ENCODE results near the gene HLA-DMA.

Gene HLA-DMA

DNA sequence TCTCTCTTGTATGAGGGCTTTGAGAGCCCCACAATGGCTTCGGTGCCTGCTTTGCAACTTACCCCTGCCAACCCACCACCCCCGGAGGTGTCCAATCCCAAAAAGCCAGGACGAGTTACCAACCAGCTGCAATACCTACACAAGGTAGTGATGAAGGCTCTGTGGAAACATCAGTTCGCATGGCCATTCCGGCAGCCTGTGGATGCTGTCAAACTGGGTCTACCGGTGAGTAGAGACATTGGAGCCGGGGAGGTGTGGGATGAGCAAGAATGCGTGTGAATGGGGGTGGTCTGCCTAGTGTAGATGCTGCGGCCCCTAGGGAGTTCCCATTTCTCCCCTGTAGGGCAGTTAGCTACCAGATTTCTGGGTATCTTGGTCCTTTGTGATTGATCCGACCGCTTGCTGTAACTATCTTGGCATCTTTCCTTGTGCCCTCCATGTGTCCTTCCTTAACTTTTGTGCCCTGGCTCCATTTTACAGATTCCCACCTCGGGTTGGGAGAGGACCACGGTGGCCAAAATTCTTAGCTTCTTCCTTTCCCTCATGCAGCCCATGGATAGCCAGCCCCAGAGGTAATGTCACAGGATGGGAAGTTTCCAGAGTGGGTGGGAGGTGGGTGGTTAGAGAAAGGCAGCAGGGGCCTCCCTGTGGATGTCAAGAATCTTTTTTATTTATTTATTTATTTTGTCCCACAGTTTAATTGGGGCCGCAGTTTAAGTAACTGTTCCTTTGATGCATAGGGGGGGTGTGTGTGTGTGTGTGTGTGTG is 21.8 kb upstream of the HLA-DMA start:
- DNase-seq, result no peak

DNA sequence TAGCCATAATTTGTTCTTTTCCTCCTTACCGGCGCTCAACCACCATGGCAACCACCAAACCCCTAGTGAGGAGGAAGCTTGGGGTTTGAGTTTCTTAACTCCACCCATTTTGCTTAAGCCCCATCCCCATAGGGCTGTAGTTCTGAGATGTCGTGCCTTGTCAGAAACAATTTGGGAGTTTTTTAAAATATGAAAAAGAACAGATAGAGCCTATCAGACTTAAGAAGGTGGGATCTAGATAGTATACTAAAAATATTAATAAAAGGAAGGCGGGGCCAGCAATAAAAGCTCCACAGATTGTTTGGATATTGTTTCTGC is 21.1 kb upstream of the HLA-DMA start:
- DNase-seq, result peak; percentile 52

DNA sequence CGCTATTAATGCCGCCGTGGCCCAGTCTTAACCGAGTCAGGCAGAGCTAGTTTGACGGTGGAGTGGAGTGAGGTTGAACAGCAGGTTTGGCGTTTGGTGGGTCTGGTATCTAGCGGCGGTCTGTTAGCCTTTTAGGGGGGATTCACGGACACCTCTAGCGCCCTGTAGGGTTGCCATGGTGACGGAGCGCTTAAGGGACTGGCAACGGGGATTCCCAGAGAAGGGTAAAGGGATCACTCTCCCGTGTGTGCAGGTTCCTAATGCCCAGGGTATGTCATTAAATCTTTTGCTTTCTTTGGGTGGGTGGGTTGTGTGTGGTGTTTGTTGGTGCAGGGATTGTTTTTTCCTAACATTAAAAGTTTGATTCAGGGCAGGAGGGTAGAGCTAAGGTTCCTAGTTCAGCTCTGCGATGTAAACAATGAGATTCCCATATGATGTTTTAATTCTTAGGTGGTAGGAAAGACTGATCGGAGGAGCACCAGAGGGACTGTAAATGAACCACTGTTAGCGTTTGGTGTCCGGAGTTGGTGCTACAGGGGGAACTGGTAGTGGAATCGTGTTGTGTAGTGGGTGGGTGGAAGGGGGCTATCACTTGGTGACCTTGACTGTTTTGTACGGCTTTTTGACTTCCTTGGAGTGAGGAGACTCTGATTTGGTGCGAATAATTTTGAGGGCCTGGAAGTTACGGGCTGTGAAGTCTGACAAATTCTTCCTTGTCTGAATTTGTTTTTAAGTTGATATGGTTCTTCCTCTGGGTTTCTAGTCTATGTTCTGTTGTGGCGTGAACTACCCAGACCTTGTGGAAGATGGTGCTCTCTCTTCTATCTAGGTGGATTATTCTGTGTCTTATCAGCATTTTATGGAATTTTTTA is 20.5 kb upstream of the HLA-DMA start:
- DNase-seq, result no peak

- peak; percentile 15 for DNase-seq
Measured at GRCh38 chr6:32972353-32973143, 19.7 kb upstream of the HLA-DMA start.

DNA sequence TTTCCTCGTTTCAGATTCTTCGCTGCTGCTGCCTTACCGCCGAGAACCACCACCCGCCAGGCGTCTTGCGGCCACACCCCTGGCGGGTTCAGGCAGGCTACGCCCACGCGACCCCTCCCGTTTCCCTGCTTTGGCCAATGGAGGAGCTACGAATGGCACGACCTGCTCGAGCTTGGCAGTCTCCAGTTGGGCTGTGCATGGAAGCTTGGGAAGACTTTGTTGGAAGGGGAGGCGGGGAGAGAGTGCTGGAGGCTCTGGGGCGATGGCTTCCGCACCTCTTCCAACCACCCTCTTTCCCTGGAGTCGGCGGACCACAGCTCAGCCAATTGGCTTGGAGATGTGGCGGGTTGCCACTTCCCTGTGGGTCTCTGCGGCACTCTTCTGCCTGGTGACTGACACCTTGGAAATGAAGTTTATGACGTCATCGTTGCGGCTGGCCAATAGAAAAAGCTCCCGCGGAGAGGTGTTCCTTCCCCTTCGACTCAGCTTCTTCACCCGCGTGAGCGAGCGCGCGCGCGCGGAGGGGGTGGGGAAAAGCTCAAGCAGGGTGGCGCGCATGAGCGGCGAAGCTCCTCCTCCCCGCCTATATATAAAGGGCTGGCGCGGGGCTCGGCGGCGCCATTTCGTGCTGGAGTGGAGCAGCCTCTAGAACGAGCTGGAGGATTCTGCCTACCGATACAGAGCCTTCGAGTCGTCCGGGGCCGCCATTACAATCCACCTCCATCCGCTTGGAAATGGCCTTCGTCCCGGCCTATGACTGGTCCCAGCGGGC is 18.9 kb upstream of the HLA-DMA start:
- peak; percentile 100 for DNase-seq

GRCh38 chr6:32971242-32971580 is 18.3 kb upstream of the HLA-DMA start:
- DNase-seq, result no peak

- peak; percentile 85 for DNase-seq
Measured at GRCh38 chr6:32970413-32971241, 17.7 kb upstream of the HLA-DMA start.

GRCh38 chr6:32969685-32970412 is 17.0 kb upstream of the HLA-DMA start:
- DNase-seq, result peak; percentile 95

DNA sequence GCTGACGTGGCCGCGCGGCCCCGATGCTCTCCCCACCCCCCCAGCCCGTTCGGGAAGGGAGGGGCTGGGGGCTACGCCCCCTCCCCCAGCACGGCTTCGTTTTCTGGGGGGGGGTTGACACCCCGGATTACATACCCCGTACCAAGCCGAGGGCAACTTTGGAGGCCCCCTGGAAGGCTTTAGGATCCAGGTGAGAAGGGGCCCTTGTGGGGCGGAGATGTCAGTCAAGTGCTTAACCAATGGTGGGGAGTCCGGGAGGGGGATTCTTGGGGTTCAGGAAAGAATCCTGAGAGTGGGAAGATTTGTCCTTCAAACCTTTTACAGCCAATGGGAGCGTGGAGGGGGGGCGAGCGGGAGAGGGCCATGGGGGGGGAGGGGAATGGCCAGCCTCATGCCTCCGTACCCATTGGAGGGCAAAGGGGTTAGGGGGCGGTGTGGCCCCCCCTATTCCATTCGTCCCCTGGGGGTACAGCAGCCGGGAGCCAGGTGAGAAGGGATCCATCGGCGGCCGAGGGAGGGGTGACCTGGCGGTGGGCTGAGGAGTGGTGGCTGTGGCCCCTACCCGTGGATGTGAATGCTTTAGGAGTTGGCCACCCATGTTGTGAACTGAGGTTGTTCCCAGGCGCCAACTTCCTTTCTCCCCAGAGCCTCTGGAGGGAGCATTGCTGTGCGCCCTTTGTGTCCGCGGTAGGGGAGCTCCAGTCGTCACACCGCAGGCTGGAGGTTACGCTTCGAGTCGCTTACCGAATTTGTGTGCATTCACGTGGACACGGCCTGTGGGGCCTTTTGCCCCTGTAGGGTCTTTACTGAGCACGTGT is 16.2 kb upstream of the HLA-DMA start:
- DNase-seq, result peak; percentile 93

- DNase-seq, result peak; percentile 93
Measured at GRCh38 chr6:32968093-32968866, 15.4 kb upstream of the HLA-DMA start, which contains the start of gene BRD2. Gene BRD2, plus strand, starts transcription at chr6:32968594. Its CDS starts 4,305 bp downstream, at chr6:32972899.

- DNase-seq, result peak; percentile 66
Measured at GRCh38 chr6:32967151-32968091, 14.5 kb upstream of the HLA-DMA start.

DNA sequence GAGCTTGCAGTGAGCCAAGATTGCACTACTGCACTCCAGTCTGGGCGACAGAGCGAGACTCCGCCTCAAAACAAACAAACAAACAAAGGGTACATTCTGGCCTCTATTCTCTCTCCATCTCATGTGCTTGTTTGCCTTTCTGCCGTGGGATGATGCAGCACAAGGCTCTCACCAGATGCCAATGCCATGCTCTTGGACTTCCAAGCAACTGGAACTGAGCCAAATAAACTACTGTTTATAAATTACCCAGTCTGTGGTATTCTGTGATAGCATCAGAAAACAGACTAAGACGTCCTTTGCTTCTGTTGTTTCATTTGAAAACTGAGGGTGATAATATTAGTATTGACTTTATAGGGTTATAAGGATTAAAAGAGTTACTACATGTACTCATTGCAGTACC is 11.9 kb upstream of the HLA-DMA start:
- no peak for DNase-seq

- no peak for DNase-seq
Measured at GRCh38 chr6:32963866-32964265, 11.0 kb upstream of the HLA-DMA start.

DNA sequence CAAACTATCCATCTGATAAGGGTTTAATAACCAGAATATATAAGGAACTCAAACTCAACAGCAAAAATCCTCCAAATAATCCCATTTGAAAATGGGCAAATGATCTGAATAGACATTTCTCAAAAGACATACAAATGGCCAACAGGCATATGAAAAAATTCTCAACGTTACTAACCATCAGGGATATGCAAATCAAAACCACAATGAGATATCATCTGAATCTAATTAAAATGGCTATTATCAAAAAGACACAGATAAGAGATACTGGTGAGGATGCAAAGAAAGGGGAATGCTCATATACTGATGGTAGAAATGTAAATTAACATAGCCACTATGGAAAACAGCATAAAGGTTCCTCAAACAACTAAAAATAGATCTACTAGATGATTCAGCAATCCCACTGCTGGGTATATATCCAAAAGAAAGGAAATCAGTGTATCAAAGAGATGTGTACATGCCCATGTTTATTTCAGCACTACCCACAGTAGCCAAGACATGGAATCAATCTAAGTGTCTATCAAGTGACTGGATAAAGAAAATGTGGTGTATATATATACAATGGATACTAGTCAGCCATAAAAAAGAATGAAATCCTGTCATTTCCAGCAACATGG is 9.4 kb upstream of the HLA-DMA start:
- no peak for DNase-seq

GRCh38 chr6:32960563-32960962 is 7.7 kb upstream of the HLA-DMA start:
- DNase-seq, result no peak

- DNase-seq, result no peak
Measured at GRCh38 chr6:32956176-32956575, 3.3 kb upstream of the HLA-DMA start.

GRCh38 chr6:32954986-32955802 is 2.3 kb upstream of the HLA-DMA start:
- DNase-seq, result no peak

All from NCI-H226 (cell line).